NCI-H146 treated with DMSO at 0.1 percent for 48 hours (cell line): Measurements from ENCODE around the gene ATP6V0C.
"Not testable (repeated sequence)": the region's sequence is repeated elsewhere in the genome, so short reads cannot be mapped to it uniquely, and the experiment has no call there.

Source experiments
- DNase-seq: peaks from one replicate; lab custom pipeline; 2025; ENCODE audit not compliant: unreplicated experiment; lab: John Stamatoyannopoulos, UW

Gene ATP6V0C

GRCh38 chr16:2527071-2527783 is 13.5 kb downstream of the ATP6V0C start:
- DNase-seq = no peak

DNA sequence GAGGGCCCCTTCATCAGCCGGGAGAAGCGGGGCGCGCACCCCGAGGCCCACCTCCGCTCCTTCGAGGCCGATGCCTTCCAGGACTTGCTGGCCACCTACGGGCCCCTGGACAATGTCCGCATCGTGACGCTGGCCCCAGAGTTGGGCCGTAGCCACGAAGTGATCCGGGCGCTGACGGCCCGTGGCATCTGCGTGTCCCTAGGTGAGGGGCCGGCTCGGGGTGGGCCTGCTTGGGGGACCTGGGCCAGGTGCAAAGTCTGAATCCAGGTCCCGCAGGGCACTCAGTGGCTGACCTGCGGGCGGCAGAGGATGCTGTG is 14.0 kb downstream of the ATP6V0C start:
- no peak for DNase-seq

- no peak for DNase-seq
These were observed 14.7 kb downstream of the ATP6V0C start for GRCh38 chr16:2528161-2529060.

DNA sequence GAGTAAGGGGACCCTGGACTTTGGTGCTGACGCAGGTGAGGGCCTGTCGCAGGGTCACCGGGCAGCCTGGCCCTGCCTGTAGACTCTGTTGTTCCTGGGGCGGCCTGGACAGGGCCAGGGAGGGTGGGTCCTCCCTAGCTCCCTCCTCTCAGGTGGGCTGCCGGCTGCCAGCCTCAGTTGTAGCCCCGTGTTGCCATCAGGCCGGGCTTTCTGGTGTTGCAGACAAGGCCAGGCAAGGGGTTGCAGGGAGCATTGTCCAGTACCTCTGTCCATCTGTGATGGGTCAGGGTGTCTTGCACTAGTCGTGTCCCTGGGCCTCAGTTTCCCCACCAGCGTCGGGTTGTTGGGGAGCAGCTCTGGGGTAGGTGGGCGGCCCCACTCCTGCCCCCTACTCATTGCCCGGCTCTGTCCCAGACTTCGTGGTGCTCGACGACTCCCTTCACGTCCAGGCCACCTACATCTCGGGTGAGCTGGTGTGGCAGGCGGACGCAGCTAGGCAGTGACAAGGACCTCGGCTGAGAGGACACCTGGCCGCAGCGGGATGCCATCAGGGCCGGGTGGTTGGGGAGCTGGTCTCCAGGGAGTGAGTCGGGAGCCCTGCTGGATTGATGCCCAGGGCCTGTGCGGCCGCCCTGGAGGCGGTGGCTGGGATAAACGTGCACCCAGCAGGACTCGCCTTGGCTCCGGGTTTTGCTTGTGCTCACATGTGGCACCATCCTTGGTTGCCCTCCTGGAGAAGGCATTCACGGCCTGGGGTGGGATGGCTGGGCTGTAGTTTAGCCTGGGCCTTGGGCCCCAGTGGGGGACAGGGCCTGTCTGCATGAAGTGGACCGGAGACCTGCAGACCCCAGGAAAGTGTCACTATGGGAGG is 15.5 kb downstream of the ATP6V0C start:
- DNase-seq = no peak

DNA sequence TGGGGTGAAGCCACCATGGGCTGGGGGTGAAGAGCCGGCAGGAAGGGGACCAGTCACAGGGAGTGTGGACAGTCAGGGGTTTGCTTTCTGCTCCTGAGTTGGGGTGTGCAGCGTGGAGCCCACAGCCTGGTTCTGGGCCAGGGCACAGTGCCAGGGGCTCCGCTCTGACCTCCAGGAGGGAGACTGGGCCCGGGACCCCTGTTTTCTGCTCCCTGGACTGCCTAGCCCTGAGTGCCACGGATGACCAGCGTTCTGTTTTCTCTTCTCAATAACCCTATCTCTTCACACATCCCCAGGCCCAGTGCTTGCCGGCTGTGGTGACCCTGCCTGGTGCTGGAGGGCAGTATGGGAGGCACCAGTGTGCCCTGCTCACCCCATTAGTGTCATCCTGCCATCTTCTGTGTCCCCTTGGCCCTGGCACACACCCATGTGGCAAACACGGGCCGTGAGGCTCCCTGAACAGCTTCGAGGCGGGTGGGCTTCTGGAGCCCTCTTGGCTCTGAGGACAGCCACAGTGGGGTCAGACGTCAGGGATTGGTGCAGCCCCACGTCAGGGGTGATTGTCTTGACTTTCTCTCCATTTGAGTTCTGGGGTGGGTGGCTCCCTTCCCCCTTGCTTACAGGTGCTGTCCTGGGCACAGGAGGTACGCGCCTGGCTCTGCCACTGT is 16.3 kb downstream of the ATP6V0C start:
- DNase-seq = no peak

DNA sequence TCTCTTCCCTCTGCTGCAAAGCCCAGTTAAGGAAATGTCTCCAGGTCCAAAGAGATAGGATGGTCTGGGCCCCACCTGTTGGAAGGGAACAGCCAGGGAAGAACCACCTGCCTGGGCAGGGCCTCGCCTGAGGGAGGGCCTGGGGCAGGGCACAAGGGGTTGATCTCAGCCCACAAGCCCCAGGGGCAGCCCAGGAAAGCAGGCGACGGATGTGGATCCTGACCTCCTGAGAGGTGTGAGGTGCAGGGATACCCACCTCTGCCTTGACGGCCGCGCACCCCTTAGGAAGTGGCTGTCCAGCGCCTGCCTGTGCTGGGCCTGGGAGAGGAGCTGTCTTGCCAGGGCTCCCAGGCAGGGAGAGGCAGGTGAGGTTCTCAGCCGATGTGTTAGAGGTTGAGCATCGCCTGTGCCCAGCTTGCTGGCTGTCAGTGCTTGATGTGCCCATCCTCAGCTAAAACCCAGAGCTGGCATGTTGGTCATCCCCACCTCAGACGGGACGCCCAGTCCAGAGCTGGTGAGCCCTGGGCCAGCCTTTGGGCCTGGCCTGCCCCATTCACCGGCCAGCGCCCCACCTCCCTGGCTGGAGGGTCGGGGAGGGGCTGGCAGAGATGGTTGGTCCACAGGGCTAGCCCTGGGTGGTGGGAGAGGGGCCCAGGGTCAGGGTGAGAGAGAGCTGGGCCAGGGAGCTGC is 17.0 kb downstream of the ATP6V0C start:
- no peak for DNase-seq

GRCh38 chr16:2531371-2531695 is 17.6 kb downstream of the ATP6V0C start, which contains the start of gene CEMP1:
Gene CEMP1 (minus strand): TSS chr16:2531408. CDS start chr16:2531073, 335 bp downstream.
- no peak for DNase-seq

DNA sequence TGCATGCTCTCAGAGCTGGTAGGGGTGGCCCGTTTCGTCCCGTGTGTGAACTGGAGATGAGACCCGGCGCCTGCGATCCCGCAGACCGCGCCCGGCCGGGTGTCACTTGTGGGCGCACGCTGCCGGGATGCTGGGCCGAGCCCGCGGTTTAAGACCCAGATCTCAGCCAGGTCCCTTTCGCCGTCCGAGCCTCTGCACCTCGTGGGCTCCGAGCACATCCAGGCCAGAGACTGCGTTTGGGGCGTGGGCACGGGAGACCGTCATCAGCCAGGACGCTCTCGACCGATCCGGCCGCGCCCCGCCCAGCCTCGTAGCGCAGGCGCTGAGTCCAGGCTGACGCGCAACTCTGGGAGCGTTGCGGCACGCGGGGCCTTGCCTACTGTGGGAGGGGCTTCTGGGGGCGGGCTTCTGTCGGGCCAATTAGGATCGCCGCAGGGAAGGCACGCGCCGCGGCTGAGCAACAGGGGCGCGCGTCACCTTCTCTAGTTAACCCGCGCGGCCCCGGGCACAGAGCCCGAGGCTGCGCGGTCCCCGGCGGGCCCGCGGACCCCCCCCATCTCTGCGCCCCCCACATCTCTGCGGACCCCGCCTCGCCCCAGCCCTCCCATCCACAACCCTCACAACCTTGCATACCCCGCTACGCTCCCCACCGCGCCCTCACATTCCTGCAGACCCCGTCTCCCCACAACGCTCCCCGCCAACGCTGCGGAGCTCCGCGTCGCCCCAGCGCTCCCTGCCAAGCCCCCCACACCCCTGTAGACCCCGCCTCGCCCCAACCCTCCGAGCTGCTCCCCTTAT is 18.1 kb downstream of the ATP6V0C start:
- peak; percentile 92 for DNase-seq

DNA sequence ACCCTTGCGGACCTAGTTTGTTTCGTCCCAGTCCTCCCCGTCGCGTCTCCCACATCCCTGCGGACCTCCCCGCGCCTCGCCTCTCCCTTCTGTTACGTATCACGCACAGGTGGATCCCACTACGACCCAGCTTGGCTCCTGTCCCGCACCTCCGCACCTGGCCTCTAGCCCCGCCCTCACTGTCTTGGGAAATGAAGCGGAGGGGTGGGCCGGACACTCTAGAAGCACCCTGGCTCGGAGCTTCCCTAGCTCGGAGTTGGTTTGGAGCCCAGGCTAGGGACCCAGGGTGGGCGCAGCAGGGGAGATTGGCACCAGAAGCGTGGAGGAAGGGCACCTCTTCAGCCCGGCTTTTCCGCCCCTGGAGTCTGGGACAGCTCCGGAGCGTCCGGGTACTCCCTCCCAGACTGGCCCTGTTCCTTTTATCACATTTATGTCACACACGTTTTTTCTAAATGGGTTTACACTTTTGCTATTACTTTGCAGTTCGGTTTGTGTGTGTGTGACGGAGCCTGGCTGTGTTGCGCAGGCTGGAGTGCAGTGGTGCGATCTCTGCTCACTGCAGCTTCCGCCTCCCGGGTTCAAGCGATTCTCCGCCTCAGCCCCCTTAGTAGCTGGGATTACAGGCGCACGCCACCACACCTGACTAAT is 18.9 kb downstream of the ATP6V0C start:
- DNase-seq = peak; percentile 64

- DNase-seq = not testable (repeated sequence)
These were observed 19.5 kb downstream of the ATP6V0C start for GRCh38 chr16:2533142-2533755.

DNA sequence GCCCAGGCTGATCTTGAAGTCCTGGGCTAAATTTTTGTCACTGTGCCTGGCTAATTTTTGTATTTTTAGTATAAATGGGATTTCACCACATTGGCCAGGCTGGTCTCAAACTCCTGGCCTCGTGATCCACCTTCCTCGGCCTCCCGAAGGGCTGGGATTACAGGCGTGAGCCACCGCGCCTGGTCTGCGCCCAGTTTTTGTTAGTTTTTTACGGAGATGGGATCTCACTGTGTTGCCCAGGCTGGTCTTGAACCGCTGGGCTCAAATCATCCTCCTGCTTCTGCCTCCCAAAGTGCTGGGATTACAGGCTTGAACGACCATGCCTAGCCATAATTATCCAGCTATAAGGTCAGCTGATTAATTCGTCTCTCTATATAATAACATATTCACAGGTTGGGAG is 20.2 kb downstream of the ATP6V0C start:
- no peak for DNase-seq

DNA sequence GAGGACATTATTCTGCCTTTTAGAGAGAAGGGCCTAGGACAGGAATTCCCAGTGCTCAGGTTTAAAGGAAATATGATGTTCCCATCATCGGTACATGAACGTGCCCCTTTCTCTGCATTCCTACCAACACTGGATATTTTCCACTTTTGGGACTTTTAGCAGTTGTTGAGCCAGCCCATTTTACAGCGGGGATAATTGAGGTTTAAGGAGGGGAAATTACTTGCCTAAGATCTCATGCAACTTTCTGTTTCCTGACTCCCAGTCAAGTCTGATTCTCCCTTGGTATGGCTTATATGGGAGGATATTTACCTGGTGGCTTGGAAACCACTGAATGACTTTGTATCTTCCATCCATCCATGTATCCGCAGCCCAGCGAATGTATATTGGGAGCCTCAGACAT is 20.6 kb downstream of the ATP6V0C start:
- not testable (repeated sequence) for DNase-seq

DNA sequence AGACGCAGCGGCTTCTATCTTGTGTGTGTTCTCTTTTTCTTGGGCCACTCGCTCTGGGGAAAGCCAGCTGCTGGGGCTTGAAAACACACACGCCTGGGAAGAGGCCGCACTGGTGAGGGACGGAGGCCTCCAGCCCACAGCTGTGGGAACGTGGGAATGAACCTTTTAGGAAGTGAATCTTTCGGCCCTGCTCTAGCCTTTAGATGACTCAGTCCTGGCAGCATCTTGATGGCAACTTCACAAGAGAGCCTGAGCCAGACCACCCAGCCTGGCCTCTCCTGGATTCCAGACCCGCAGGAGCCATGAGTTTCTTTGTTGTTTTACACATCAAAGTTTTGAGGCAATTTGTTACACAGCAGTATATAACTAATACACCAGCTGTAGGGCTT is 21.9 kb downstream of the ATP6V0C start:
- DNase-seq = no peak

- peak; percentile 91 for DNase-seq
These were observed 24.0 kb downstream of the ATP6V0C start, which contains the start of gene PDPK1 for GRCh38 chr16:2537451-2538379. Gene PDPK1 (plus strand): TSS chr16:2538021. CDS start chr16:2538113, 92 bp downstream.

DNA sequence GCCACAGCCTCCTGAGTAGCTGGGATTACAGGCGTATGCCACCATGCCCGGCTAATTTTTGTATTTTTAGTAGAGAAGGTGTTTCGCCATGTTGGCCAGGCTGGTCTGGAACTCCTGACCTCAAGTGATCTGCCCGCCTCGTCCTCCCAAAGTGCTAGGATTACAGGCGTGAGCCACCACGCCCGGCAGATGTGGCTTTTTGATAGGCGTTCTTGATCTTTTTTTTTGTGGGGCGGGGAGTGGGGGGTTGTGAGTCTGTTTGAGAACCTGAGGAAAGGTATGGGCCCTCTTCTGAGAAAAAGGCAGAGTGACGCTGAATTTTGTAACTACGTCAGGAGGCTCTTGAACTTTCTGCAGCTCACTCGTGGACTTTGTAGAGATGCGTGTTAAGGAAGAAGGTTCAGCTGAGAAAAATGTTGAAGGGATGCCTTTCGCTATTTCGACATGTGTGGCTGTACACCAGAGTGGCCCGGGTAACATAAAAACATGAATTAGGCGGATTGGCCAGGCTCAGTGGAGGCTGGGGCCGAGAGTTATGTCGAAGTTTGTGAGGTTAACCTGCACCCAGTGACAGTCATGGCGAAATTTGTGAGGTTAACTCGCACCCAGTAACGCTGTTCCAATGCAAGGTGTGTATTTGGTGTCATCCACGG is 25.6 kb downstream of the ATP6V0C start:
- not testable (repeated sequence) for DNase-seq

- DNase-seq = not testable (repeated sequence)
These were observed 26.2 kb downstream of the ATP6V0C start for GRCh38 chr16:2539845-2540458.
